Ramos (cell line): ENCODE measurements around the gene MFAP3.
"Not testable (repeated sequence)": the region's sequence is repeated elsewhere in the genome, so short reads cannot be mapped to it uniquely, and the experiment has no call there.

Experiments used
- in situ Hi-C: fragments of 300-500 bp; cut with MboI; formaldehyde crosslinking; loops from one replicate; pipeline ENCODE4 v1.14.3; 2022; ENCODE audit warnings: low sequenced_read_pairs; ENCODE audit not compliant: unreplicated experiment

Gene MFAP3

DNA sequence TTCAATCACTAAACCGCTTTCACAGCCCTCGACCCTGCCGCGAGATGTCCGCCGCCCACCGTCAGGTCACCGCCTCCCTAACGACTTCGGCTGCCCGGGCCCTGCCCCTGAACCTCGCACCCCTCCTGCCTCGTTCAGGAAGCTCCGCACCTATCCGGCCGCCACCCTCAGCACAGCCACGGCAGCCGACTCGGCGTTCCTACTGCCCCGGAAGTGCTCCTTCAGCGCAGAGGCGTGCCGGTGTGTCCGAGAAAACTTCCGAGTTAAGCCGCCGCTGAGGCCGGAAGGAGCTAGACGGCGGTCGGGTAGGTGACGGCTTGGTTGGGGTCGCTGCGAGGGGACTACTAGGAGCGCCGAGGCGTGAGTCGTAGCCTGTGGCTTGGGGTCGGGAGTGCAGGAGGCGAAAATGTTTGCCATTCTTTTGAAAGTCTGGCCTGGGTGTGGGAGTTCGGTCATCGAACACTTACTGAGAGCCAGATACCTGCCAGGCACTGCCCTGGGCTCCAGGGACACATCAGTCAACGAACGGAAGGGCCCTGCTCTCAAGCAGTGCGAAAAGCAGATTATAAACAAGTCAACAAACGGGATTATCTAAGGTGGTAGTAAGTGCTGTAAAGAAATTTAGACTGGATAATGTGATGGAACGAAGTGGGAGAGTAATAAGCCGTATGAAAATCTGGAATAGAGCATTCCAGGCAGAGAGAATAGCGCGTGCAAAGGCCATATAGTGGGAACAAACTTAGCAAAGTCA lies at the start of gene MFAP3, which contains the start of gene FAM114A2:
Gene MFAP3, plus strand, starts transcription at position 261 of the 751 bp plus-strand sequence. CDS start 10,756 bp downstream, outside the sequence.
Gene FAM114A2, minus strand, starts transcription at position 204 of the 751 bp plus-strand sequence. CDS start 3,957 bp downstream, outside the sequence.
- in situ Hi-C loops, result no loop called here

DNA sequence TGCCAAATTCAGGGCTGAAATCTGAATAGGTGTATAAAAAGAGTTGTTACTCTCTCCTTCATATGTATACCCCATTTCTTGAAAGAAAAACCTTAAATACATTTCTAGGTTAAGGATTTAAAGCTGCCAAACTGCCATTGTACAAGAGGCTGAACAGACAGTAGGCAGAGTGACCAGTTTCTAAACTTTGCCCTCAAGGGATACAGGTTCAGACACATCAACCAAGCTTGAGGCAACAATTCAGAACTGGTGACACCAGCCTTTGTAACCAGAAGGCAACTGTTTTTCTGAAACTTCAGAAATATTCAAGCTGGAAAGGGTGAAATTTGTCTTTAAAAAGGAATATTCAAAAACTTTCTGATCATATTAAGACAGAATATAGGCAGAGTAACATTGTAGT lies 47.6 kb upstream of the MFAP3 start:
- in situ Hi-C loops, result loop anchor here (25.0 kb wide), 2 partner anchors 421 to 621 kb away; no protein-coding TSS in a partner anchor

DNA sequence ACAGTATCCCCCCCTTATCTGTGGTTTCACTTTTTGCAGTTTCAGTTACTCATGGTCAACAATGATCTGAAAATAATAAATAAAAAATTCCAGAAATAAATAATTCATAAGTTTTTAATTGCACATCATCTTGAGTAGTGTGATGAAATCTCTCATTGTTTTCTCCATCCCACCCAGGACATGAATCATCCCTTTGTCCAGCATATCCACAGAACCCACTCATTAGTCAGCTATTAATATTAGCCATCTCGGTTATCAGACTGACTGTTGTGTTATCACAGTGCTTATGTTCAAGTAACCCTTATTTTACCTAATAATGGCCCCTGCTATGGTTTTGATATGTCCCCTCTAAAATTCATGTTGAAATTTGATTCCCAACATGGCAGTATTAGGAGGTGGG lies 40.8 kb upstream of the MFAP3 start:
- in situ Hi-C loops, result loop anchor here (25.0 kb wide), 2 partner anchors 414 to 614 kb away; no protein-coding TSS in a partner anchor

DNA sequence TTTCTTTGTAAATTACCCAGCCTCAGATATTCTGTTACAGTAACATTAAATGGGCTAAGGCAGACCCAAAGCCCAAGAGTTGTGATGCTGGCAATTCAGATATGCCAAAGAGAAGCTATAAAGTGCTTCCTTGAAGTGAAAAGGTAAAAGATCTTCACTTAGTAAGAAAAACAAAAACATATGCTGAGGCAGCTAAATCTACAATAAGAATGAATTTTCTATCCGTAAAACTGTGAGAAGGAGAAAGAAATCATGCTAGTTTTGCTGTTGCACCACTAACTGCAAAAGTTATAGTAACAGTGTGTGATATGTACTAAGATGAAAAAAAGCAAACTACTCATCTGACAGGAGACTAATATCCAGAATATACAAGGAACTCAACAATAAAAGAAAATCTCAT lies 40.0 kb upstream of the MFAP3 start:
- in situ Hi-C loops, result loop anchor here (25.0 kb wide), 2 partner anchors 414 to 614 kb away; no protein-coding TSS in a partner anchor

DNA sequence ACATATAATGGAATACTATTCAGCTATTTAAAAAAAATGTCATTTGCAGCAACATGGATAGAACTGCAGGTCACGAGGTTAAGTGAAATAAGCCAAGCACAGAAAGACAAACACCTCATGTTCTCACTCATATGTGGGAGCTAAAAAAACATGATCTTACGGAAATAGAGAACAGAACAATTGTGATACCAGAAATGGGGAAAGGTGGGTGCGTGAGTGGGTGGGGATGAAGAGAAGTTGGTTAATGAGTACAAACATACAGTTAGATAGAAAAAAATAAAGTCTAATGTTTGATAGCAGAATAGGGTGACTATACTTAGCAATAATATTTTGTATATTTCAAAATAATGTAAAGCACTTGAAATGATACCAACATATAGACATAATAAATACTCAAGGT lies 38.8 kb upstream of the MFAP3 start:
- in situ Hi-C loops, result loop anchor here (25.0 kb wide), 2 partner anchors 412 to 612 kb away; no protein-coding TSS in a partner anchor

DNA sequence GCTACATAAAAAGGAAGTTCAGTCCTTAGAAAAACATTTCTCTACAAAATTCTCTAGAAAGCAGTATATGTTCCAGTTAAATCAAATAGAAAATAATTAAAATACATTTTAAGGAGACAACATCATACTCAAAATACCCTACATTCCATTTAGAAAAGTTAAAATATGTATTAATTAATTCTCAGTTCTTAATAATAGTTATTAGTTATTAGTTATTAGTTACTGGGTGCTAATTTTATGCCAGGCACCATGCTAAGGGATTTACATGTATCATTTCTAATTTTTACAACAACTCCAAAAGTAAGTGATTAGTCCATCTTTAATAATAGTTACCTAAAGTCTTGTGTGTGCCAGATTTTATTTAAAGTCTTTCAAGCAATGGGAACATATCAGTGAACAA lies 38.1 kb upstream of the MFAP3 start:
- in situ Hi-C loops, result no loop called here

DNA sequence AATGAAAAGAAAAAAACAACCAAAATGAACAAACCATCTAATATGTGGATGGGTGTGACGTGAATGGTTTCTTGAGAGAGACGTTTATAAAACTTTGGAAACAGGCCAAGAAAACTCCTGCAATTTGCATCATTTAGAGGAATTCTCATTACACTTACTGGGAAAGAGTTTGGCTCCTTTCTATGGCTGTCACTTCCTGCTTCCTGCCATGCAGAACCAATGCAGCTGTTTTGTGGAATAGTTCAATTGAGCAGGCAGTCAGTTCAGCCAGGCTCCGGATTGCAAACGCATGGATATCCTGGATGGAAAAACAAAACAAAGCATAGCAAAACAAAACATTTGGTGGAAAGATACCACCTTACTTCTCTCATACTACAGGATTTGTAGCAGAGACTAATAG lies 36.7 kb upstream of the MFAP3 start:
- in situ Hi-C loops, result no loop called here

DNA sequence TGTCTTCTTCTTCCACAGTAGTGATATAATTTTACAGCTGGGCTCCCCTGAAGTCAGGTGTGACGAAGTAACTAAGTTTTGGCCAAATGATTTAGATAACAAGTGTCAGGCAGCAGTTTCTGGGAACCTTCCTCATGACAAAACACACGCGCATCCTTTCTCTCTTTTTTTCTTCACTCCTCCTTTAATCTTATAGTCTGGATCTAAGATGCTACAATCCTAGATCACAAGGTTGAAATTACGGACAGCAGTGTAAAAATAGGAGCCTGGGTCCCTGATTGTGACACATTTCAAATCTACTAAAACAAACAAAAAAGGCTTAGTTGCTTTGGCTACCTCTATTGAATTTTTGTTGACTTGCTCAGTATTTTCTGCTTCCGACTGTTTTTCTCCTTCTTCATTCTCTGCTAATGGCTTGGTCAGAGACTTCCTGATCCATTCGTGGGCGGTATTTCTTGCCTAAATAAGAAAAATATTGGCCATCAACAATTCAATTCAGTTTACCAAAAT lies 36.2 kb upstream of the MFAP3 start:
- in situ Hi-C loops, result no loop called here

DNA sequence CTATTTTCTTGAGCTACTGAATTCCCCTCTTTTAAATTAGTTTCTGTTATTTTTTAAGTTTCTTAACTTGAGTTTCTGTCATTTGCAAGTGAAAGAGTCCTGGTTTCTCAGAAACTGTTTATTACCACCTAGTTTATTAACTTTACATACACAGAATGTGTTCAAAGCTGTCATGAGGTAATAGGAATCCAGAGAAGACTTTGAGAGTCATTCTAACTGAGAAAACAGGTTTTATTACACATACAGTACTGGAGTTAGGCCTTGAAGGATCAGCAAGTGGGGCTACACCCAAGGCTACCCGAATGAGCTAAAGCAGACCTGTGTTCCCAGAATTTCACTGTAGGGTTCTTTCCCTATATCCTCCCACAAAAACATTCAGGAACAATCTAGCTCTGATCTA lies 33.1 kb upstream of the MFAP3 start:
- in situ Hi-C loops, result no loop called here

DNA sequence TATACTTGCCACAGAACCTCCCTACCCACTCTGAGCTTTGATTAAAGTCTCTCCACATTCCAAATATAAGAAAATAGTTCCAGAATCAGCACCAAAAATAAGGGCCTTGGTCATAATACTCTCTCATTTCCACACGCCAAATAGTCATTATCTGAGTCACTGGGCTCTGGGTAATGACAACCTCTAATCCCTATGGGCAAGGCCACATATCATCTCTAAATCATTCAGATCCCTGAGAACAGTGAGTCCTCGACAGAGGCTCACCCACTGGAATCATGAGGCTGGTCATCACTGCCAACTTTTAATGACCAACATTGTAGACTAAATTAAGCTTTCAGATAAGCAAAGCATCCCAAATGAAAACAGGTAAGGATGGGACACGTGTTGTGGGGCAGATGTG lies 28.1 kb upstream of the MFAP3 start:
- in situ Hi-C loops, result no loop called here

DNA sequence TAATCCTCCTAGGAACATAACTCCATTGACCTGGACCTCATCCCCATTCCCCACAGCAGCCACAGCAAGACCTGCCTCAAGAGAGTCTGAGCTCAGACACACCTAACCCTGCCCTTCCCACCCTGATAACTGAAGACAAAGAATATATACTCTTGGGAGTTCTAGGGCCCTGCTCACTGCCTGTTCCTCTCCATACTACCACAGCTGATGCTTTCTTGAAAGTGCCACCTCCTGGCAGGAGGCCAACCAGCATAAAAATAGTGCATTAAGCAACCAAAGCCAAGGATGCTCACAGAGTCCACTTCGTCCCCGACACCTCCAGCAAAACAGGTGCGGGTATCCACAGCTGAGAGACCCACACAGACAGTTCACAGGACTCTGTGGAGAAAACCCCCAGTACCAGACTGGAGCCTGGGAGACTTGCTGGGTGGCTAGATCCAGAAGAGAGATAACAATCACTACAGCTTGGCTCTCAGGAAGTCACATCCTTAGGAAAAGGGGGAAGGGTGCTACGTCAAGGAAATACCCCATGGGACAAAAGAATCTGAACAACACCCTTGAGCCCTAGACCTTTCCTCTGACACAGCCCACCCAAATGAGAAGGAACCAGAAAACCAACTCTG lies 23.6 kb upstream of the MFAP3 start:
- in situ Hi-C loops, result no loop called here

DNA sequence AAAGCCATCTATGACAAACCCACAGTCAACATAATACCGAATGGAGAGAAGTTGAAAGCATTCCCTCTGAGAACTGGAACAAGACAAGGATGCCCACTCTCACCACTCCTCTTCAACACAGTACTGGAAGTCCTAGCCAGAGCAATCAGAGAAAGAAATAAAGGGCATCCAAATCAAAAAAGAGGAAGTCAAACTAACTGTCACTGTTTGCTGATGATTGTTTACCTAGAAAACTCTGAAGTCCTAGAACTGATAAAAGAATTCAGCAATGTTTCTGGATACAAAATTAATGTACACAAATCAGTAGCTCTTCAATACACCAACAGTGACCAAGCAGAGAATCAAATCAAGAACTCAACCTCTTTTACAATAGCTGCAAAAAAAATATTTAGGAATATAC lies 19.8 kb upstream of the MFAP3 start:
- in situ Hi-C loops, result not testable (repeated sequence)

DNA sequence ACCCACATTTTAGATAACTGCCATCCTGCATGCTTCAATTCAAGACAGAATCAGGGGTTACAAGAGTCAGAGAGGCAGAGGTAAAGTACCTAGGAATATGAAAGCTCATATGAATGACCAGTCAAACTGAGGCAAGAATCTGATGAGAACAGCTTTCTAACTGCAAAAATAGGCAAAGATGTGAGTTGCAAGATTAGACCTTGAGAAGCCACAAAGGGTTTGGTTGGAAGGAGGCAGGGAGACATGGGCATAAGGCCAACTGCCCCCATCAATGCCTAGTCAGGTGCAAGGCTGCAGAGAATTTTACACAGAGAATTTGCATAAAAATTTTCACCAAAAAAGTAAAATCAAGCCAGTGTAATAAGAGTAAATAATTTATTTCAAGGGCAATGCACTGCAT lies 12.8 kb upstream of the MFAP3 start:
- in situ Hi-C loops, result no loop called here

DNA sequence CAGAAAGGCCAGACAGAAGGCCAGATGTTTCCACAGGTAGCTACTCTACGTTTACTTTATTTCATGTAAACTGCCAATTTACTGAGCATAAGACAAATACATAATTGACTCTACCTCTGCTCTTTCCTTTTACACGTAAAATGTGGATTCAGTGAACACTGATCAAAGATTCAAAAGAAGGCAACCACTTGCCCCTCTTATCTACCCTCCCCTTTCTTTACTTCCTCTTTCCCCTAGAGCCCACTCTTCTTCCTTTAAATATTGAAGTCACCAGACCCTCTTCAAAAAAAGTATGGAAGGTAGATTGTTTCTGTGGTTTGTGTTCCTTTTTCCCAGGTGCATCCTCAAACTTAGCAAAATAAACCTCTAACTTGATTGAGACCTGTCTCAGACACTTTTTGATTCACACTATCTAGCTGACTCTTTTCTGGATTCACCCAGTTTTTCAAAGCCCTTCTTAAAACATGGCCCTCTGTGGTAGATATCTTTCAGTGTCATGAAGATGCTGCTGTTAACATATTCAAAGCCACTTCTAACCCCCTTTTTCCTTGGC lies 6.8 kb upstream of the MFAP3 start:
- in situ Hi-C loops, result no loop called here

DNA sequence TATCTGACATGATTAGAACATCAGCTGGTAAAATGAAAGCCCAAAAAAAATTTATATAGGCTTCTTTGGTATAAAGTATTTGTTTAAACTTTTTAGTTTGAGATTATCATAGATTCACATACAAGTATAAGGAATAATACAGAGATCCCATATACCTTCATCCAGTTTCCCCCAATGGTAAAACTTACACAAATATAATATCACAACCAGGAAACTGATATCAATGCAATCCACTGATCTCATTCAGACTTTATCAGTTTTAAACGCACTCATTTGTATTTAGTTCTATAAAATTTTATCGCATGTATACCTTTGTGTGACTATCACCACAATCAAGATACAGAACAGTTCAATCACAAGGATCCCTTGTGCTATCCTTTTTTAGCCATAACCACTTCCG lies 3.8 kb upstream of the MFAP3 start:
- in situ Hi-C loops, result no loop called here

DNA sequence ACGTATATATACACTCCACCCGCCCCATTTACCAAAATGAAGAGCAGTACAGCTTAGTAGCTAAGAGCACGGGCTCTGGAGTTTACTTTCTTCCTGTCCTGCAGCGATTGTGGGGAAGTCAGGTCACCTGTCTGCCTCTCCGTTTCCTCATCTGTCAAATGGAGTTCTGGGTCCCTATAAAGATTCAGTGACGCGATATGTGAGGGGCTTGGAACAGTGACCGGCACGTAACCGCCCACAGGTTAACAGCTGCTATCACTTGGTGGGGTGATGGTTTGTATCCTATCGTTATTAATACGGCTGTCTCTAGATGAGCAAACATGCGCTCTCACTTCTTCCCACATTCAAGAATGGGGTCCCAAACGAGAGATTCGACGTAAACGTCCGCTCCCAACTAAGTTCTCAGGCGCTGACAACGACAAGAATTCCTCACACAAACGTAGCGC lies 483 bp upstream of the MFAP3 start:
- in situ Hi-C loops, result no loop called here

DNA sequence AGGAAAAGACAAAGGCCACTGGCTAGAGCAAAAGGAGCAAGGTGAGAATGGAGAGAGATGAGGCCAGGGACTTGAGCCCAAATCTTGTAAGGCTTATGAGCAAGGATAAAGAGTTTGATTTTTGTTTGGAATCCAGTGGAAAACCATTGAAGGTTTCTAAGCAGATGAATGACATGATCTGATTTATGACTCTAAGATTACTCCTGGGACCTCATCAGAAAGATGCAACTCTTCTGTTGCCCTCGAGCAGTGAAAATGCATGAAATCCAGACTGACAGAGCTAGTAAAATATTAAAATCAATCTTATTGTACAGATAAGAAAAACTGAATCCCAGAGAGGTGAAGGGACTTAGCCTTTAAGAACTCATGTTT lies 677 bp downstream of the MFAP3 start:
- in situ Hi-C loops, result no loop called here

DNA sequence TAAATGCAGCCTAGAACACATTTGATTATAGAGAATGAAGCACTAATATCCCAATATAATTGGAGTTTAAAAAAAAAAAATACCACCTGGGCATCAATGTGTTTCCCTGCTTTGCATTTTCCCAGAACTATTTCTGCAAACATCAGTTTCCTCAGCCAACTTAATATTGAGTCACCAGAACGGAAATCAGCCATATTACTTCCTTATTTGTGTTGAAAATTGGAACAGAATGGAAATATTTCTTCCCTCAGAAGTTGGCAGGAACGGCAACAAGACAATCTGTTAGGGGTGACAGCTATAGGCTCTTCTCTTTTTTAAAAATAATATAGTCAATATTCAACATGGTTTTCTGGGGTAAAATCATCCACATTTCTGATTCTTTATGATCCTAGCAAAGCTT lies 4.0 kb downstream of the MFAP3 start:
- in situ Hi-C loops, result no loop called here

DNA sequence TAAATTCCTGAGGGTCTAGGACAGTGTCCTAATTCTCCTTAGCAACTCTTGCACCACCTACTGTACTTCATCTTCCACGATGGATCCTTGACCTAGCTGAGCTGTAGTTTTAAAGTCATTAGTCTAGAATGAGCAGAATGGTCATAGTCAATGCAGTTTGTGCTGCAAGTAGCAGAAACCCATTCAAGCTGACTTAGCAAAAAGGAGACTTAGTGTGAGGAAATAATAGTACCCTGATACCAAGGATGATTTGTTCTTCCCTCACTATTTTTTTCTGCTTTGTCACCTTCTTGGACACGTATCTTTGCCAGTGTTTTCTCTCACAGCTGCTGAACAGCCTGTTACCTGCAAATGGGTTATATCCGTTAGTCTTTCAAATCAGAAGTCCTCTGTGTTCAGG lies 5.3 kb downstream of the MFAP3 start:
- in situ Hi-C loops, result no loop called here

DNA sequence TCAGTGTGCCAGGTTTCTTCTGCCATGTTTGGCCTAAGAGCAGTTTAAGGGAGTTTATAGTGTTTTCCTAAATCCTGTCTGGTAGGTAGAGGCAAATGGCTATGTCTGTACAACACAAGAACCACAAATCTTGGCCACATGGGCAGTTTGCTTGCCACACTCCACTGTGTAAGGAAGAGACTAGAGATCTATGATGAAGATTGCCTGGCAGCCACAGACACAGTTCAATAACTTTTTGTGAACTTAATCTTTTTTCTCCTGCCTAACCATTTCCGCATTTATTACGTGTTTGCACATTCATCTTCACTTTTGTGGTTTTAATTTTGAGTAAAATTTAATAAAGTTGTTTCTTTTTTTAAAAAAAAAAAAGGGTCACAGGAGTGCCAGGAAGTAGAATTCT lies 5.8 kb downstream of the MFAP3 start:
- in situ Hi-C loops, result no loop called here

DNA sequence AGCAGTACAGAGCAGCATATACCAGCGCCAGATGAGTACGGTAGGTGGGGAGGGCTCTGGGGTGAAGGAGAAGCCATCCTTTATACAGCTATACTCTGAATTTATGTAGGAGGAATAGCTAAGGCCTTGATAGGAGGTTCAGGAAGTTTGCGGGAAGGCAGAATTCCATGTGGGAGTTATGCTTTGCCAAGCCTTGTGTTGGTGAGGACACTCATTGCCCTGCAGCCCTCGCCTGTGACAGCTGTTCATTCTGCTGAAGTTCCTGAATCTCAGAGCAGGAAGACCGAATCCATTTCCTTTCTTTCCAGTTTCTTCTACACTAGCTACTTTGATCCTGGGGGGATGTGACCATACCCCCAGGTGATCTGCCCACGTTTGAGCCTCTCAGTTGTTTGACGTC lies 7.7 kb downstream of the MFAP3 start:
- in situ Hi-C loops, result no loop called here
